IPS-20b (cell line): ENCODE data around the gene LYL1.

Source experiments
- H3K27ac ChIP-seq: one replicate; pipeline ENCODE4 v1.5.1; 2013; ENCODE audit warnings: low read length
- H3K27me3 ChIP-seq: 2 replicates; pipeline ENCODE4 v1.6.1; 2013; ENCODE audit warnings: mild to moderate bottlenecking, low read length, inconsistent platforms; ENCODE audit not compliant: insufficient read depth
- H3K36me3 ChIP-seq: 2 replicates; pipeline ENCODE4 v1.6.1; 2013; ENCODE audit warnings: low read depth, mild to moderate bottlenecking, inconsistent platforms, low read length, moderate library complexity; ENCODE audit not compliant: insufficient read depth
- H3K4me1 ChIP-seq: 2 replicates; pipeline ENCODE4 v1.6.1; 2013; ENCODE audit warnings: mild to moderate bottlenecking, control low read depth, inconsistent platforms, low read length, moderate library complexity; ENCODE audit not compliant: insufficient read depth
- H3K4me3 ChIP-seq: 2 replicates; pipeline ENCODE4 v1.5.1; 2013; ENCODE audit warnings: mild to moderate bottlenecking, low read length, inconsistent platforms
- H3K9ac ChIP-seq: 2 replicates; pipeline ENCODE4 v1.6.1; 2013; ENCODE audit warnings: low read depth, mild to moderate bottlenecking, inconsistent platforms, low read length, moderate library complexity
- H3K9me3 ChIP-seq: 2 replicates; pipeline ENCODE4 v1.6.1; 2013; ENCODE audit warnings: mild to moderate bottlenecking, low read depth, low read length, inconsistent platforms; ENCODE audit not compliant: insufficient read depth

Gene LYL1

GRCh38 chr19:13086341-13086740 is 16.3 kb downstream of the LYL1 start:
- Histone ChIP-seq H3K4me1 (no peaks in the 10 kb centered on the region), H3K36me3 (no peaks in the 10 kb centered on the region), H3K27ac (no peak overlapping the region), H3K9me3 (no peaks in the 10 kb centered on the region), H3K4me3 (no peak overlapping the region), H3K27me3 (peaks cover 70% of the 10 kb centered on the region), H3K9ac (no peak overlapping the region)

- Histone ChIP-seq H3K4me3 (no peak overlapping the region), H3K36me3 (no peaks in the 10 kb centered on the region), H3K4me1 (no peaks in the 10 kb centered on the region), H3K9ac (no peak overlapping the region), H3K27ac (no peak overlapping the region), H3K9me3 (no peaks in the 10 kb centered on the region), H3K27me3 (peaks cover 63% of the 10 kb centered on the region)
Measured at GRCh38 chr19:13085666-13086065, 17.0 kb downstream of the LYL1 start.

- H3K36me3 ChIP-seq: no peaks in the 10 kb centered on the region
- no peaks in the 10 kb centered on the region; the same call in 1 of the 2 replicates for H3K4me1 ChIP-seq
- no peak overlapping the region for H3K27ac ChIP-seq
- peaks cover 60% of the 10 kb centered on the region for H3K27me3 ChIP-seq
- no peaks in the 10 kb centered on the region for H3K9me3 ChIP-seq
- H3K4me3 ChIP-seq: no peak overlapping the region
- H3K9ac ChIP-seq: no peak overlapping the region
Measured at GRCh38 chr19:13083627-13084026, 19.0 kb downstream of the LYL1 start.

GRCh38 chr19:13083008-13083404 is 19.7 kb downstream of the LYL1 start:
- Histone ChIP-seq H3K36me3 (no peaks in the 10 kb centered on the region), H3K27ac (no peak overlapping the region), H3K9ac (no peak overlapping the region), H3K27me3 (peaks cover 66% of the 10 kb centered on the region), H3K4me1 (peaks cover 4% of the 10 kb centered on the region; the same call in 1 of the 2 replicates), H3K4me3 (no peak overlapping the region), H3K9me3 (no peaks in the 10 kb centered on the region)

GRCh38 chr19:13082192-13083007 is 20.3 kb downstream of the LYL1 start:
- Histone ChIP-seq H3K9me3 (no peaks in the 10 kb centered on the region), H3K4me3 (no peak overlapping the region), H3K27me3 (peaks cover 72% of the 10 kb centered on the region), H3K4me1 (peaks cover 10% of the 10 kb centered on the region; the same call in 1 of the 2 replicates), H3K9ac (no peak overlapping the region), H3K27ac (no peak overlapping the region), H3K36me3 (no peaks in the 10 kb centered on the region)

- Histone ChIP-seq H3K27me3 (peaks cover 71% of the 10 kb centered on the region), H3K4me1 (peaks cover 17% of the 10 kb centered on the region), H3K9me3 (no peaks in the 10 kb centered on the region), H3K9ac (no peak overlapping the region), H3K4me3 (no peak overlapping the region), H3K36me3 (no peaks in the 10 kb centered on the region), H3K27ac (no peak overlapping the region)
Measured at GRCh38 chr19:13079542-13079986, 23.1 kb downstream of the LYL1 start.

GRCh38 chr19:13078897-13079541 is 23.6 kb downstream of the LYL1 start:
- H3K9me3 ChIP-seq: no peaks in the 10 kb centered on the region
- no peaks in the 10 kb centered on the region for H3K36me3 ChIP-seq
- no peak overlapping the region for H3K9ac ChIP-seq
- no peak overlapping the region for H3K4me3 ChIP-seq
- peaks cover 70% of the 10 kb centered on the region for H3K27me3 ChIP-seq
- H3K27ac ChIP-seq: no peak overlapping the region
- peaks cover 17% of the 10 kb centered on the region for H3K4me1 ChIP-seq

GRCh38 chr19:13078381-13078780 is 24.3 kb downstream of the LYL1 start:
- Histone ChIP-seq H3K9ac (no peak overlapping the region), H3K27me3 (peaks cover 64% of the 10 kb centered on the region), H3K4me3 (no peak overlapping the region), H3K27ac (no peak overlapping the region), H3K36me3 (no peaks in the 10 kb centered on the region), H3K9me3 (no peaks in the 10 kb centered on the region), H3K4me1 (peaks cover 17% of the 10 kb centered on the region)

- Histone ChIP-seq H3K36me3 (no peaks in the 10 kb centered on the region), H3K27ac (no peak overlapping the region), H3K9ac (no peak overlapping the region), H3K27me3 (peaks cover 63% of the 10 kb centered on the region), H3K9me3 (no peaks in the 10 kb centered on the region), H3K4me1 (peaks cover 17% of the 10 kb centered on the region), H3K4me3 (no peak overlapping the region; the same call in 1 of the 2 replicates)
Measured at GRCh38 chr19:13077240-13077639, 25.4 kb downstream of the LYL1 start.

- H3K4me1 ChIP-seq: peaks cover 17% of the 10 kb centered on the region
- H3K4me3 ChIP-seq: no peak overlapping the region
- H3K9me3 ChIP-seq: no peaks in the 10 kb centered on the region
- no peak overlapping the region for H3K27ac ChIP-seq
- no peaks in the 10 kb centered on the region for H3K36me3 ChIP-seq
- peaks cover 58% of the 10 kb centered on the region for H3K27me3 ChIP-seq
- H3K9ac ChIP-seq: no peak overlapping the region
Measured at GRCh38 chr19:13076787-13077186, 25.9 kb downstream of the LYL1 start.

- Histone ChIP-seq H3K36me3 (no peaks in the 10 kb centered on the region), H3K4me1 (peaks cover 17% of the 10 kb centered on the region), H3K4me3 (no peak overlapping the region), H3K9me3 (no peaks in the 10 kb centered on the region), H3K27me3 (peaks cover 61% of the 10 kb centered on the region), H3K27ac (no peak overlapping the region), H3K9ac (no peak overlapping the region)
Measured at GRCh38 chr19:13076320-13076719, 26.3 kb downstream of the LYL1 start.

GRCh38 chr19:13074378-13074777 is 28.3 kb downstream of the LYL1 start:
- no peaks in the 10 kb centered on the region for H3K9me3 ChIP-seq
- H3K27ac ChIP-seq: no peak overlapping the region
- H3K27me3 ChIP-seq: peaks cover 72% of the 10 kb centered on the region
- peaks cover 17% of the 10 kb centered on the region for H3K4me1 ChIP-seq
- no peaks in the 10 kb centered on the region for H3K36me3 ChIP-seq
- H3K4me3 ChIP-seq: no peak overlapping the region
- H3K9ac ChIP-seq: no peak overlapping the region
